ENCODE results near the gene HOXD3. TPM values are rescaled to one million over a fixed set of nuclear protein-coding genes. Genes with fewer than 3 reads are reported as not detected.
A peak's percentile ranks its signal among the peaks of the same experiment; 100 is the strongest.

The HOXD3 gene
- polyA plus RNA-seq, 2 of the 4 experiments (the other 2 are of a cell fraction): 0.18 to 0.27 TPM

GRCh38 chr2:176109192-176109901, 47.8 kb upstream of the HOXD3 start:
- ChIA-PET CTCF (interaction anchor here (0.8 to 3.4 kb wide), 7 partner anchors 12 to 547 kb away, joined by 3 to 18 read pairs (median 5); partner anchors contain the start of gene HOXD9), POLR2A (no interaction called here)
- WGBS (ENCODE audit: missing lambda C conversion rate): 91% methylated on average over 26 of the region's 26 CpGs
- no peak for ATAC-seq
- no peak for FAIRE-seq
- no peak overlapping the region for H3K27ac ChIP-seq
- TF ChIP-seq, protein P1, sequence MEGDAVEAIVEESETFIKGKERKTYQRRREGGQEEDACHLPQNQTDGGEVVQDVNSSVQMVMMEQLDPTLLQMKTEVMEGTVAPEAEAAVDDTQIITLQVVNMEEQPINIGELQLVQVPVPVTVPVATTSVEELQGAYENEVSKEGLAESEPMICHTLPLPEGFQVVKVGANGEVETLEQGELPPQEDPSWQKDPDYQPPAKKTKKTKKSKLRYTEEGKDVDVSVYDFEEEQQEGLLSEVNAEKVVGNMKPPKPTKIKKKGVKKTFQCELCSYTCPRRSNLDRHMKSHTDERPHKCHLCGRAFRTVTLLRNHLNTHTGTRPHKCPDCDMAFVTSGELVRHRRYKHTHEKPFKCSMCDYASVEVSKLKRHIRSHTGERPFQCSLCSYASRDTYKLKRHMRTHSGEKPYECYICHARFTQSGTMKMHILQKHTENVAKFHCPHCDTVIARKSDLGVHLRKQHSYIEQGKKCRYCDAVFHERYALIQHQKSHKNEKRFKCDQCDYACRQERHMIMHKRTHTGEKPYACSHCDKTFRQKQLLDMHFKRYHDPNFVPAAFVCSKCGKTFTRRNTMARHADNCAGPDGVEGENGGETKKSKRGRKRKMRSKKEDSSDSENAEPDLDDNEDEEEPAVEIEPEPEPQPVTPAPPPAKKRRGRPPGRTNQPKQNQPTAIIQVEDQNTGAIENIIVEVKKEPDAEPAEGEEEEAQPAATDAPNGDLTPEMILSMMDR (IDR thresholded peaks at IDR 0.05): no peak
- TF ChIP-seq FOSB (CRISPR knock-in tag; IDR thresholded peaks at IDR 0.05) (no peak), MAFK (IDR thresholded peaks at IDR 0.05; ENCODE audit: partially characterized antibody) (no peak), NR3C1 (IDR thresholded peaks at IDR 0.05) (no peak), RAD21 (conservative IDR thresholded peaks at IDR 0.05 in 1 of 2, IDR thresholded peaks at IDR 0.05 in 1 of 2) (no peak), NPAS2 (CRISPR knock-in tag; IDR thresholded peaks at IDR 0.05; ENCODE audit: borderline replicate concordance) (no peak), EHF (CRISPR knock-in tag; IDR thresholded peaks at IDR 0.05) (no peak), ZC3H11A (IDR thresholded peaks at IDR 0.05) (no peak), CBX8 (IDR thresholded peaks at IDR 0.05) (no peak)
- TF ChIP-seq, protein P2, sequence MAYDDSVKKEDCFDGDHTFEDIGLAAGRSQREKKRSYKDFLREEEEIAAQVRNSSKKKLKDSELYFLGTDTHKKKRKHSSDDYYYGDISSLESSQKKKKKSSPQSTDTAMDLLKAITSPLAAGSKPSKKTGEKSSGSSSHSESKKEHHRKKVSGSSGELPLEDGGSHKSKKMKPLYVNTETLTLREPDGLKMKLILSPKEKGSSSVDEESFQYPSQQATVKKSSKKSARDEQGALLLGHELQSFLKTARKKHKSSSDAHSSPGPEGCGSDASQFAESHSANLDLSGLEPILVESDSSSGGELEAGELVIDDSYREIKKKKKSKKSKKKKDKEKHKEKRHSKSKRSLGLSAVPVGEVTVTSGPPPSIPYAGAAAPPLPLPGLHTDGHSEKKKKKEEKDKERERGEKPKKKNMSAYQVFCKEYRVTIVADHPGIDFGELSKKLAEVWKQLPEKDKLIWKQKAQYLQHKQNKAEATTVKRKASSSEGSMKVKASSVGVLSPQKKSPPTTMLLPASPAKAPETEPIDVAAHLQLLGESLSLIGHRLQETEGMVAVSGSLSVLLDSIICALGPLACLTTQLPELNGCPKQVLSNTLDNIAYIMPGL (CRISPR knock-in tag; IDR thresholded peaks at IDR 0.05; ENCODE audit: borderline replicate concordance): no peak
- no peak overlapping the region for H3K4me3 ChIP-seq
- H3K4me1 ChIP-seq: peaks cover 21% of the 10 kb centered on the region
- H3K9me3 ChIP-seq: no peaks in the 10 kb centered on the region
- DNase-seq (ENCODE audit: low read depth in 1 of 2, low spot score in 1 of 2): no peak
- H3K4me2 ChIP-seq: no peak overlapping the region

DNA sequence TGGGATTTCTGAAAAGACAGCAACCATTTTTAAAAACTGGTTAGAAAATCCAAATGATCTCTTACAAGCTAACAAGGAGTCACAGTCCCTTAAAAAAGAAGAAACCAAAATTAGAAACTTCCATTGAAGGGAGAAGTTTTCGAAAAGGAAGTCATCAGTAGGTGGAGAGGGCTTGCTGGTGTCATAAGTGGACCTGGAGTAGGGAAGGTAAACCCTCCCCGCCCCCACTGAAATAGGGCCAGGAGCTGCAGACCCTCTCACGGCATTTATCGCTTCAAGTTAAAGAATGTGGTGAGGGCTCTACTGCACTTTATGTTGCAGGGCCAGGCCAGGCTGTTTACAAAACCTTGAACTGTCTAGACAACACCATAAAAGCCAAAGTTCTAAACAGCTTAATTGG, 47.2 kb upstream of the HOXD3 start:
- no peak overlapping the region for H3K4me2 ChIP-seq
- ChIA-PET POLR2A (no interaction called here), CTCF (interaction anchor here (0.8 to 3.7 kb wide), 14 partner anchors 10 to 1039 kb away, joined by 3 to 36 read pairs (median 5); partner anchors contain the start of gene HOXD9)
- no peak for DNase-seq (ENCODE audit: low read depth in 1 of 2, low spot score in 1 of 2)
- no peaks in the 10 kb centered on the region for H3K9me3 ChIP-seq
- no peak overlapping the region for H3K27ac ChIP-seq
- no peak overlapping the region for H3K4me3 ChIP-seq
- no peak for ATAC-seq
- TF ChIP-seq ZSCAN20 (CRISPR knock-in tag; IDR thresholded peaks at IDR 0.05): no peak
- TF ChIP-seq, protein P3, sequence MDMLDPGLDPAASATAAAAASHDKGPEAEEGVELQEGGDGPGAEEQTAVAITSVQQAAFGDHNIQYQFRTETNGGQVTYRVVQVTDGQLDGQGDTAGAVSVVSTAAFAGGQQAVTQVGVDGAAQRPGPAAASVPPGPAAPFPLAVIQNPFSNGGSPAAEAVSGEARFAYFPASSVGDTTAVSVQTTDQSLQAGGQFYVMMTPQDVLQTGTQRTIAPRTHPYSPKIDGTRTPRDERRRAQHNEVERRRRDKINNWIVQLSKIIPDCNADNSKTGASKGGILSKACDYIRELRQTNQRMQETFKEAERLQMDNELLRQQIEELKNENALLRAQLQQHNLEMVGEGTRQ (IDR thresholded peaks at IDR 0.05): no peak
- FAIRE-seq: no peak
- H3K4me1 ChIP-seq: peaks cover 20% of the 10 kb centered on the region
- 89% methylated on average over 4 of the region's 4 CpGs for WGBS (ENCODE audit: missing lambda C conversion rate)

DNA sequence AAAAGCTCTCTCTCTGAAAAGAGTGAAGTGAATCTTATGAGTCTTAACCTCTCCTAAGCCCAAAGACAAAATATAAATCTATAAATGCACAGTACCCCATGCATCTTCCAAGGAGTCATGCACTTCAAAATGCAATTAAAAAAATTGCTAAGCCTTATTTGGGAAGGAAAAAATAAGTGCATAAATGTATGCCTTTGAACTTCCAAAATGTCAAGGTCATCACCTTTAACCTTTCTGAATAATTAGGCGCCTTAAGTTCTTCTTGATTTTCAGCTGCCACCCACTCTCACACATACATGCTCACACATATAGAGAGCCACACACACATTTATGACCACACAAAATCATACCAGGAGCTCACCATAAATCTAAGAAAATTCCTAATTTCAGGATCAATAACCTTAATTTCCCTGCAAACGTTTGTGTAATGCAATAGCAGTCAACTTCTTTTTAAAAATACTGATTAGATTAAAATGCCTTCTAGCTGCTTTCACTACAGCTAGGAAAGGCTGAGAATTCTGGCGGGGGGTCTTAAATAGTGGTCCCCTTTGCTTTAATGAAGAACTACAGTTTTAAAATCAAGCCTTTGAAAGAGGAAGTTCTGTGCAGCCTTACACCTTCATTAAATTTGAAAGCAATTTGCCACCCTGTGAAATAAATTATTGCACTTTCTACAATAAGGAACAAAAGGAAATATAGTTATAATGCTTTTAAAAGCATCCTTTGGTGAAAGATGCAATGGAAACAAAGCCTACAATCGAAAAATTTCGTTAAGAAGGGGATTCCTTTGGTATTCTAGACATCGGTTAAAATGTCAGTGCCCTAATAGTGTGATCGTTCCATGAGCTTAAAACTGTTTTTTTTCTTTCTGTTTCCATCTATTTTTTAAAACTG, 46.4 kb upstream of the HOXD3 start:
- Histone ChIP-seq H3K9me3 (no peaks in the 10 kb centered on the region), H3K4me2 (peak overlapping the region; percentile 58; the same call in 2 of the 3 replicates), H3K27ac (no peak overlapping the region), H3K4me1 (peaks cover 13% of the 10 kb centered on the region), H3K4me3 (no peak overlapping the region)
- ChIA-PET CTCF (interaction anchor here (0.7 to 3.7 kb wide), 29 partner anchors 9 to 1642 kb away, joined by 3 to 36 read pairs (median 4); partner anchors contain the start of gene HOXD9), POLR2A (no interaction called here)
- TF ChIP-seq TP53 (CRISPR knock-in tag; IDR thresholded peaks at IDR 0.05) (no peak), RNF2 (IDR thresholded peaks at IDR 0.05; ENCODE audit: borderline replicate concordance, low read depth) (no peak), ZSCAN20 (CRISPR knock-in tag; IDR thresholded peaks at IDR 0.05) (no peak)
- FAIRE-seq (no peak), ATAC-seq (no peak), DNase-seq (ENCODE audit: low read depth in 1 of 2, low spot score in 1 of 2) (no peak)
- 53% methylated on average over 7 of the region's 7 CpGs for WGBS (ENCODE audit: missing lambda C conversion rate)

Data from A549 (cell line).